GM18511 (cell line): Measurements from ENCODE around the gene FGF14.

ENCODE experiments used
- ATAC-seq: cut with Tn5 transposase; IDR thresholded peaks from one replicate; pipeline ENCODE4 v1.9.1; 2021; ENCODE audit warnings: mild to moderate bottlenecking, moderate library complexity; ENCODE audit not compliant: unreplicated experiment

The FGF14 gene

DNA sequence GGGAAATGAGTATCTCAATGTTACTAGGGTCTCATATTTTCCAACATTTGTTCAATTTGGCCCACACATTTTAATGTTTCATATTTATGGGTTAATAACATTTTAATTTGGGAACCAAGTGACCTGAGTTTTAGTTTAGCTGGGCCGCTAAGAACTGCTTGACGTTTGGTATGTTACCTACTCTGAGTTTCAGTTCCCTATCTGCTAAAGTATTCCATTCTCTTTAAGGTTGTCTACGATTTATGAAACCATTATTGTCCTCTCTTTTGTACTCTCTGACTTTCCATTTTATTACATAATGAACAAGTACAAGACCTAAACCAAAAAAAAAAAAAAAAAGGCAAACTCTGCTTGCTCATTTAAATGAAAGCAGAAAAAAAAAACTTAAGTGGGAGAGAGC, 89.9 kb downstream of the FGF14 start:
- peak; percentile 81 for ATAC-seq

DNA sequence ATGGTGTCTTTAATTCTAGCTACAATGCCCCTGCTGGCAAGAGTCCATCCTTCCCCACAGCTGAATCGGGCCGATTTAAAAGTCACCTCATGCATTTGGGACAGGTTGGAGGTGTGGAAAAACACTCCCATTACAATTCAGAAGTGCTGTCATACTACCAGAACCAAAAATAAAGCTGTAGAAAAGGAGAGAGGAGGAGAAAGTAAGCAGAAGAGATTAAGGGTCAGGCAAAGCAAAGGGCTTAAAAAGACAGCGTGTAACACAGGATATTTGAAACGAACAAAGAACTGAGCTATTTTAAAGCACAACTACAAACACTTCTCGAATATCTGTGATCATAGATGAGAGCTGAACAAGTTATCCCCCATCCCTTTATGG, 90.4 kb downstream of the FGF14 start:
- no peak for ATAC-seq

DNA sequence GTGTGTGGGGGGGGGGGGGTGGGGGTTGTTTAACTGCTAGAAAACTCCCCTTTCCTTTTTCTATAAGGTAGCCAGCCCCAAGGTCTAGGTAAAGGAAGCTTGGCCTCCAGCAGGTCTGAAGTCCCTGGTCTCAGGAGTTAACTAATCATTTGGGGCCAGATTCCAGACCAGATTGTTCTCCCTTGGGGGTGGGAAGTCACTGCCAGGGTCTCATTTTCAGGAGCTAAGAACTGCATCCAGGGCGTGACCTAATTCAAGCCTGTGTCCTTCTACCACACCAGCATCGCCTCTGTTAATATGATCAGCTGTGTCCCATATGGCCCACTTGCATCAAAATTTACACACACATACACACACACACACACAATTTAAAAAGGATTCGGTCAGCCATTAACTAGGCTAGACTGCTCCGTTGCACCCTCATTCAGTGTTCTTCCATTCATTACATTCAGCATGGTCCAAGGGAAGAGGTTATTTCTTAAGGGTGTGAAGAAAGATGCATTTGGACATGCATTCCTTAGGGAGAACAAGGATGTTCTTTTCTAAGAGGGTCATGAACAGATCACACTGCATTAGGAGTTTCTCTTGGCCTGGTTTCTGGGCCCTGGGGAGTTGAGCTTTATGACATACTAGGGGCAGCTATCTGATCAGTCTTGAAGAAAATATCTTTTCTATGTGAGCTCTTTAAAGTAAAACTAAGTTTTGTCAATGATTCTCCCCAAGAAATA, 91.0 kb downstream of the FGF14 start:
- ATAC-seq: no peak

DNA sequence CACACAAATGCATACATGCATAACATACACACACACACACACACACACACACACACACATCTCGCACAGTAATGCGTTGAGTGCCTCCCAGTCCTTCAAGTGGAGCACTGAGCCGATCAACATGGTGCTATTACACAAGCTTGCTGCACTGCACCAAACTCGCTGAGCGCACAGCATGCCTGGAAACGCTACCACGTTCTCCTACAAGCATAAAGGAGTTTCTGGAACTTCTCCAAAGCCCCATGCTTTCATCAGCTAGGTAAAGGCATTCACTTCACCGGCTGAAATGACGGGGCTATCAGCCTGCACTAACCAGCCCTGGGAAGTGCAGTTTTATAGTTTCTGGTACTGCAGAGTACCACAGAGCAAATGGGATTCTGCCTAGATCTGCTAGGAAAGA, 92.7 kb downstream of the FGF14 start:
- no peak for ATAC-seq

DNA sequence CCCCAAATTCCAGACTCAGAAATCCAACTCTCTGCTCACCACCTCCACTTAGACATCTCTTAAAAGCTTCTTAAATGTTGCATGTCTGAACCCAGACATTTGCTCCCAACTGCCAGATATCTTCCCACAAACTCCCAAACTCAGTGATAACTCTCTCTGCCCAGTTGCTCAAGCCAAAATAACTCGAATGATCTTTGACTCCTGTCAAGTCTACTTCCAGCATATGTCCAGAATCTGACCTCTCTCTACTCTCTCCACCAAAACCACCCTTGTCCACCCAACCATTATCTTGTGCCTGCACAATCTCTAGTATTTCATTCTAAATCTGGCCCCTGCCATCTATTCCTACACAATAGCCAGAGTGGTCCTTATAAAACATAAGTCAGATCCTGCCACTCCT, 99.3 kb downstream of the FGF14 start:
- ATAC-seq: no peak

DNA sequence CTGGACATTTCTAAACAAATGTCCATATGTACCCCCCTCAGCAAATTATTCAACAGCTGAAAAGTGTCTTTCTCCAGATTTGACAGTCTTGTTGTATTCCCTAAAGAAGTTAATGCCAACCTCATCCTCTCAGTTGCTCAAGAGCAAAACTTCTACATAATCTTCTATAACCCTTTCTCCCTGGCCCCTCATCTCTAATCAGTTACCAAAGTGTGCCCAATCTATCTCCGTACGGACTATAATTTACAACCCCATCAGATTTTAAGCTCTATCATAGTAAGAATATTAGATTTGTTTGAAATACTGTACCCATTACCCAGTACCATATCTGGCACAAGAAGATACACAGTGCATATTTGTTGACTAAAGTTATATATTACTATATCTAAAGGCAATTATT, 101.5 kb downstream of the FGF14 start:
- ATAC-seq: no peak

DNA sequence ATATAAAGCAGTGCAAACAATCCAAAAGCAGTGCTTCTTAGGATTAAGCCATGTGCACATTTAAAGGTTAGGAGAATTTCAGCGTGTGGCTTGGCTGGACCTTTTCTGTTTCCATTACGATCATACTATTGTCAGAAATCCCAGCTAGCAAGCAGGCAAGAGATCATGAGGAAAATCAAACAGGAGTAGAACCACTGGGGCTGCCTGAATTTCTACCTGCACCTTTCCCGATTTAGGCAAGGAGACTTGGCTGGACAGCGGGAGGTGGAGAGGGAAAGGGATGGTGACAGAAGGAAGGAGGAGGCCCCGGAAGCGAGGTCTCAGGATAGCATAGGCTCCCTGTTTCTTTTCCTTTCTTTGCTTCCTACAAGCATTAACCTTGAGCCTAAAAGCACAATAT, 102.5 kb downstream of the FGF14 start:
- ATAC-seq: no peak

DNA sequence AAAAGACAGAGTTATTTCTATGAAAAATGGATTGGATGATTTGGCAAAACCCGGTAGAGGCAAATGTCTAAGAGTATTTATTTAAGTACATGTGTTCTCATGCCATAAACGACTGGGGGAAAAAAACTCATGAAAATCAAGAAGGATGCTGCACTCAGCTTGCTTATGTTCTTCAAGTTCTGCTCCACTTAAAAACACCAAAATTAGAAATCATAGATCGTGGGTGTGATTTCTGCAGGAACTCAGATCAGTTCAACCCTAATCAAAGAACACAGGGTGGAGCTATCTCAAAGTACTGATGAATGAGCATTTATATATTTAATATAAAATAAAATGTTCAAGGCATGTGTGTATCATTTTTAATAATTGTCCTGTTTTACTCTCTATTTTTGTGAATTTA, 103.8 kb downstream of the FGF14 start:
- ATAC-seq: no peak

DNA sequence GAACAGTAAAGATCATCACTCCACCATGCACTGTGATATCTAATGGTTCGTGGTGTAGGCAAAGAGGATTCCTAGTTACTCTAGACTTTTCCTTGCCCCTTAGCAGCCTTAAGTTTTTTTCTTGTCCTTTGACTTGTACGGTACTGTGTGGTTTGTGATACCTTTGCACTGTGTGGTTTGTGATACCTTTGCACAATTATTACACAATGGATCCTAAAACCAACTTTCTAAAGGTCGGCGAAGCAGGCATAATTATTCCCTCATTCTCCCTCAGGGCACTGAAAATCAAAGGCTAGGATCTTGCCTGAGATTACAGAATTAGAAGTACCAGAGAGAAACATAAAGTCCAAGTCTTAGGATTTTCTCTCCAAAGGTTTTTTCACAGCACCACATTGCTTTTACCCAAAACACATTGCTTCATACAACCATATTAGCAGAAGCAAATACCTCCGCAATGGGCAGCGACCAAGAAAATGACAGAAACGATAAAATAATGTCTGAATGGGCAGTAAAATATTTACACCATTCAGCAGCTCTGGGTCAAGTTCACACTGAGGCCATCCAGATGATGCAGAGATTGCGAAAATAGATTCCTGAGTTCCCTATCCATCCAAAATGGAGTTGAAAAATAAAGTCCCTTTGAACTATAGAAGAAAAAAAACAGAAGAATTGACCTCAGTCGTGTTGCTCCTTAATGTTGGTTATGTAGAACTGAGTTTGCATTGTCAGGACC, 106.4 kb downstream of the FGF14 start:
- no peak for ATAC-seq

DNA sequence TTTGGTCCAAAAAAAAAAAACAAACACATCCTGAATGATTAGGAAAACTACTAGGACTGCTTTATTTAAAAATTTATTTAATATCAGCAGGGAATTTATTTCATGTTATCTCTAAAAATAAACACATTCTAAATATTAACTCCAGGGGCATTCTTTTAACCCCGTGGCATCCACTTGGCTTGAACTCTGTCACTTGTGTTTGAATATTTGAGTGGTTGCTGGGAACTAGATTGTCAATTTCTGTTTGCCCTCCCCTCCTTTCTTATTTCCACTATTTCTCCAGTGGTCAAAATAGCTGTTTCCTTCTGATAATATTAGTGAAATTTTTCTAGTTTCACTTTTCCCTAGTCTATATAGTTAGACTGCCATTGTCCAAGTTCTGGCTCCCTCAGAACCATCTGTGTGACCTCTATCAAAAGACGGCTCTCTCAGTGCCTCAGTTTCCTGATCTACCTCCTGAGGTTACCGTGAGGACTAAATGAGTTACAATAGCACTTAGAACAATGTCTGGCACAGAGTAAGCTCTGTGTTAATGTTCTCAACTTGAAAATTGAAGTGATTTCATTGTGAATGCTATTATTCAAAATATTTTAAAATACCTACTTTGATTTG, 107.3 kb downstream of the FGF14 start:
- no peak for ATAC-seq

DNA sequence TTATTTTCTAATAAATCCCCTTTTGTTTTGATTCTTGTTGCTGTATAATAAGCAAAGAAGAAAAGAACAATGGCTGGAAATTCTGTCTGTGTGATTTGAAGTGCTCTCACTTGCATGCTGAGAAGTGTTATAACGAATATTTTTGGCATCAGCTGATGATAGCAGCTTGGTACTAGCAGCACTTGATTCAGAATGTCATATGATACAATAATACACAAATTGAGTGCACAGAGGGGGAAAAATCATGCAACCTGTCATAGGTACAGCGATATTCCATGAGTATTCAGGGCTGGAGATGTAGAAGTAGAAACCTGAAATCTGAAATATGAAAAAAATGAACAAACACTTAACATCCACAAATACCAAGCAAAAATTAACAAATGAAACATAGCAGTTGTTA, 108.1 kb downstream of the FGF14 start:
- no peak for ATAC-seq

DNA sequence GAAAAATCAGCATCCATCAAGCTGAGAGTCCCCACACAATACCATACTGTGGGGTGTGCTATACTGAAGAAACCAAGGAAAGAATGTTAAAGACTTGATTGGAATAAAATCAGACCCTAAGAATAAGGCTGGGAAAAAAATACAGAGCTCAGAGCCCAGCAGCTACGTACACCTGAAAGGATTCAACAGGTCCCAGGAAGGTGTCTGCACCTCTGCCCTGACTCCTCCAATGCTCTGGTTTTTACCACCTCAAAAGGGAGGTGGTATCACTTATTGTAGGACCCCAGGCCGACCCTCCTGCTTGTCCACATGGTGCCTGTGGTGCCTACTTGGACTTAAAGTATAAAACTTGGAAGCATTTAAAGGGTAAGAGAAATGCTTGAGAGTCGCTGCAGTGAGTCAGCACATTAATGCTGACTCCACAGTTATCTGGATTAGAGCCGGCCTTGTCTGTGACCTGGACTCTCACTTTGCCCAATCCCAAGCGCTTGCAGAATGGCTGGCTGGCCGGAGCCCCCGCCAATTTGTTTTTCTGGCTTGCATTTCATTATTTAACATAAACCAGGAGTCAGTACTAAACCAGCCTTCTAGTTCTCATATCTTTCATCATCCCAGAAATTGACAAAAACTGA, 110.1 kb downstream of the FGF14 start:
- ATAC-seq: no peak

DNA sequence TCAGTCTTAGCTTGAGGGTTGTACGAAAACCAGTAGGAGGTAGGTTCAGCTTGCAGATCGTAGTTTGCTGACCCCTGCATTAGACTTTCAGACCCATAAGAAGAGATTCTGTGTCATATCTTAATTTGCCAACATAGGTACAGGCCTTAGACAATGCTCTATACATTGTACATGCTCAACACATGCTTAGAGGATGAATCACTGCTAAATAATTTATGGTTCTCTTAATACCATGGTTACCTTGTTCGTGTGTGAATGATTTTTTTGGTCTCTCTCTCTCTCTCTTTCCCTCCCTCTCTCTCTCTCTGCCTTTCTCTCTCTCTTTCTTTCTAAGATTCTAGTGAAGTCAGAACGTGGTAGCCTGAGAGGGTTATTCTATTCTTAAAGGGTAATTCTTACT, 112.2 kb downstream of the FGF14 start:
- ATAC-seq: no peak

DNA sequence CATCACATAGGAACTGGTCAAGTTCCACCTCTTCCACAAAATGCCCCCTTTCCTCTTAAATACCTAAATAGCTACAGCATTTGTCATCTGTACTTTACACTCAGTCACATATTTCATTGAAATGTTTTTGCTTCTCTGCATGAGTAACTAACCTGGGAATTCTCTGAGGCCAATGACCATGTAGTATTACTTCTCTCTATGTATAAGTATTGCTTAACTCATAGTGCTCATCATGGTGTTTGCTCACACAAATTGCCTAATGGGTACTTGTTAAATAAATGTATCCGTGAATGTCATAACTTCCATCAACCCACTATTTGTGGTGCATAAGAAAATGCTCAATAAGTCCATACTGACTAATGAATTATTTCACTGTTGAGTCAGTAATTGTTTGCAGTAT, 115.5 kb downstream of the FGF14 start:
- ATAC-seq: no peak

DNA sequence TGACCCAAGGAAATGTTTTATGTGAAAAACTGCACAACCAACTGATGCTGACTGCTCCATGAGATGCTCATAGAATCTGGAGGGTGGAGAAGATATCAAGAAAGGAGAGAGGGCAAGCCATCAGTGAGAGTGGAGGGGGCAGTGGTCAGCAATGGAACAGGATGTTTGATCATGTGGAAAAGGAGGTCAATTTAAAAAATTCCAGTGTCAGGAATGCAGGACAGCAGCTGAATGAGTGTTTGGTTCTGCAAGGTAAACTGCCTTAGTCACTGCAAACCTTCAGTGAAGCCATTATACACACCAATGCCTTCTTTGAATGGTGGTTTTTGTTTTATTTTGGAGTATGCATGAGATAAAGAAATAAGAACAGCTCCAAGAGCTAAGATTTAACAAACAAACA, 121.5 kb downstream of the FGF14 start:
- ATAC-seq: no peak

DNA sequence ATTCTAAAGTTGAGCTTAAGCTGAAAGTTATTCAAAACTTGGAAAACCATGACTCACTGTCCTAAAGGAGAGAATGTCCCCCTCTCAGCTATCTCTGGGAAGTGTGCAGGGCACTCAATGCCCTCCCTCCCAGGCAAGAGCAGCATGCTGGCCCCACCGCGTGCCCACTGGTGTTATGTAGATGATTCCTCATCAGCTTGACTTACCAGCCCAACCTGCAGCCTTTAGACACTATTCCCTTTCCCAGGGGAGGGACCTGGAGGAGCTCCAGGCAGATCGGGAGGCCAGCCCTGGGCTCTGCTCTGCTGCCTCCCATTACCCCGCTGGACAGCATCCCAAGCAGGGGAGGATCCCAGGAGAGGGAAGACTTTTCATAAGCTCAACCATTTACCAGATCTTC, 124.6 kb downstream of the FGF14 start:
- ATAC-seq: no peak

DNA sequence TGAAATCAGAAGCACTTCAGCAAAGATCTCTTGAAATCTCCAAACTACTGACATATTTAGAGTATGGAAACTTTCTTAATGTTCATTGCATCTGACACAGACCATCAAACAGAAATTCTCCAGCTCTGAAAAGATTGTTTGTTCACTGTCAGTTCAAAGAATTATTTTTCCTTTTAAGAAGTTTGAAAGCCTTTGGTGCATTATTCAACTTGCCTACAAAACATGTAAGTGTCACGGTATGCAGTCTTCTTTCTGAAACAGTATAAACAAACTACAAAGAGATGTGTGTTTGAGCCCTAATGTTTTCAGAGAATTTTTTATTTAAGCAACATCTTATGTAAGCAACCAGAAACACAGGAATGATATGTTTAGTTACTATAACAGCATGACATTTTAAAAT, 125.4 kb downstream of the FGF14 start:
- no peak for ATAC-seq

DNA sequence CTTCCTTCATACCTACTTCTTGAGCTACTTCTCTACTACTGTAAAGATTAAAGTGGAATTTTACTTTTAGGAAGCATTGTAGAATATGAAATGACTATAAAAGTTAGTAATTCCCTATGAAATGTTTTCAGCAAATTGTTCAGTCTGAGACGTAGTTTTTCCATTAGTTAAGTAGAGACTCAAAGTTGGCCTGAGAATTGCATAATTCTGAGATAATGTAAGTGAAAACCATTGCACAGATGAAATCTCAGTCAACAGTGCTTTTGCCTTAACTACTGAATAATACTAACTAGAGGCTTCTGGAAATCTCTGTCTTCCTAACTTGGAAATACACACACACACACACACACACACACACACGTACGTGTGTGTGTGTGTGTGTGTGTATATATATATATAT, 125.9 kb downstream of the FGF14 start:
- ATAC-seq: no peak

DNA sequence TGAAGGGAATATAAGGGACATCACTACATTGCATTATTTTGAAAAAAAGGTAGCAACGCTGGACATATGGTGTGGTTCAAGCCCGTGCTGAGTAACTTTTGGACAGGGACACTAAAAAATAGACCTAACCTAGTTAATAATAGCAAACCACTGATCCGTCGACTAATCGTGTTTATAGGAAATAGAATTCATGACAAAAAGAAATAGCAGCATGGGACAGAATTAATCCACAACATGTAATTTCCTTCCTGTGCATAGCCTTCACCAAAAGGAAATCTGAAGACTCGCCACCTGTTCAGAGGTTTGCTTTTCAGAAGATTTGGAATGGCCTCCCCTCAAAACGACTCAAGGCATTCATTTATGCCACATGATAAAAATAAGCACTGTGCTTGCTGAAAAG, 128.7 kb downstream of the FGF14 start:
- no peak for ATAC-seq

DNA sequence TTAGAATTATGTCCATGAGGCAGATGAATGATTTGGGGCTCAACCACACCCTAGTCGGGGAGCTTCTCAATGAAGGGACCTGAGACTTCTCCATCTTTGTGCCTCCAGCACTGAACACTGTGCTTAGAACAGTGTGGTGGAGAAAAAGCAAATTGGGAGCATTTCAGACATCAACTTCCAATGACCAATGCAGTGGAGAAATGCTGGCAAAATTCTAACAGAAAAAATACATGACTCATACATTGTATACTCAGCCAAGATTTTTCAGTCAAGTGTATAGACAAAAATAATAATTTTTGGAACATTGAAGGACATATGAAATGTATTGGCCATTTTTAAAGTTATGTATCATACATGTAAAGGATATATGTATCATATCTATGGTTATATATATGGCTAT, 134.7 kb downstream of the FGF14 start:
- ATAC-seq: no peak

DNA sequence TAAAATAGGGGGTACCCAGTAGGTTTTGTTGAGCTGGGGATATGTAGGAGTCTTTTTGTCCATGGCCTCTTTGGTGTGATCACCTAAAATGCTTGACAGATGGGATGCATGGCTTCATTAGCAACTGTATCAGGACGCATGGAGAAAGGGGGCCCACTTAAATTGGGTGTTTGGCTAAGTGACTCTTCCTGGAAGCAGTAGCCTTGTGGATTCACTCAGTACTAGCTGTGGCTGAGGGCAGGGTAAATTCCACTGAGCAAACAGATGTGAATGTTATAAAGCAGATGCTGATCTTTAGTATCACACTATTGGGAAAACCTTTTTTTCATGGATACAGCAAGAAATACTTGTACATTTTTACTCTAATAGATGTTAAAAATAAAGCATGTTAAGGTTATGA, 140.0 kb downstream of the FGF14 start:
- ATAC-seq: no peak

DNA sequence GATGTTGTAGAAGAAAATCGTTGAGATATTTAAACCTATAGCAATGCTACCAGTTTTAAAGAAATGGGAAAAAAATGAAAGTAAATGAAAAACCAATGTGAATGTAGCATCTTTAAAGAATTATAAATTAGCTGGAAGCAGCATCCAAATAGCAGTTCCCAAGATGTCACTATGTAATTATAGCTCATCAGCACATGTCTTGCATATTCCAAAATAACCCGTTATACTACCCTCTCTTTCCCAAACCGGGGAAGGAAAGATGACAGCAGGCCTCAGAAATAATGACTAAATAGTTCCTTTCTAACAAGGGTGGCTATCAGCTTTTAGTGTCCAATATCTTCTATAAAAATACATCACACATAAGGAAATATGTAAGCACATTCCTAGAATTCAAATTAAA, 140.5 kb downstream of the FGF14 start:
- ATAC-seq: no peak
